ENCODE measurements around the gene PARD3.

PARD3 gene

GRCh38 chr10:34609287-34609940 lies 205.7 kb downstream of the PARD3 start:
- no peak for DNase-seq

DNA sequence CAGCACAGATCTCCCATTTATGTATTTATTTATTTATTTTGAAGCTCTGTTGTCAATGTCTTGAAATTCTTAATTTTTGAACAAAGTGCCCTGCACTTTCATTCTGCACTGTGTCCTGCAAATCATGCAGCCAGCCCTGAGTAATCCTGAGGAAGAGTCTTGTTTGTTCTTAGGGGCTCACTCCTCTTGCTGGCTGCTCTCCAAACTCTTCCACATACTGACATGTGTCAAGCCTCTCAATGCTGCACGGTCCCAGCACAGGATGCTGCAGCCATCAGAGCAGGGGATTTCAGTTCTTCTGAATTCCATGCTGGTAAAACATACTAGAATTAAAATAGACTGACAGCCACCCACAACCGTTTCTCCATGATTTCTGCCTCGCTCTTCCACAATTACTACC lies 207.2 kb downstream of the PARD3 start:
- peak; percentile 25 for DNase-seq

- DNase-seq: no peak
Measured at GRCh38 chr10:34606890-34607289, 208.2 kb downstream of the PARD3 start.

- no peak for DNase-seq
Measured at GRCh38 chr10:34602478-34602877, 212.6 kb downstream of the PARD3 start.

- no peak for DNase-seq
Measured at GRCh38 chr10:34601691-34602090, 213.4 kb downstream of the PARD3 start.

GRCh38 chr10:34599026-34599795 lies 215.9 kb downstream of the PARD3 start:
- DNase-seq: peak; percentile 57

GRCh38 chr10:34596351-34596750 lies 218.7 kb downstream of the PARD3 start:
- no peak for DNase-seq

- no peak for DNase-seq
Measured at GRCh38 chr10:34593930-34594329, 221.2 kb downstream of the PARD3 start.

DNA sequence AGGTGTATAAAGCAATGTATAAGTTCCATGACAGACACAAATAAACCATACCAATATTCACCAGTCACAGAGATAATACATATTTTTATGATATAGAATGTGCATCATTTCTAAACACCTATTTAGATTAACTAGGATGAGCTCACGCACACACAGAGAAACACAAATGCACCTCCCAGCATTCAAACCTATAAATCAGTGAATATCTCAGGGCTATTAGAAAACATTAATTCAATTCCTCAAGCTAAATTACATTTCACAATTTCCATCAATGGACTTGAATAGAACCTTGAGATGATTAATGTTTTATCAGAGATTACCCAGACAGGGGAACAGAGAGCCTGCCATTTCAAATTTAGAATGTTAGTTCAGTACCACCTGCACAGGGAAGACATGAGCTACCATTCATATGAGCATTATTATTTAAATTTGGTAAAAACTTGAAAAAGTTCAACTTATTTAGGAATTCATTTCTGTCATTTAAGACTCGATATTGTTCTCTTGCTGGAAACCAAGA lies 221.7 kb downstream of the PARD3 start:
- DNase-seq: no peak

- DNase-seq: no peak
Measured at GRCh38 chr10:34590793-34591192, 224.3 kb downstream of the PARD3 start.

- DNase-seq: no peak
Measured at GRCh38 chr10:34589275-34589674, 225.8 kb downstream of the PARD3 start.

- DNase-seq: no peak
Measured at GRCh38 chr10:34587680-34588019, 227.4 kb downstream of the PARD3 start.

DNA sequence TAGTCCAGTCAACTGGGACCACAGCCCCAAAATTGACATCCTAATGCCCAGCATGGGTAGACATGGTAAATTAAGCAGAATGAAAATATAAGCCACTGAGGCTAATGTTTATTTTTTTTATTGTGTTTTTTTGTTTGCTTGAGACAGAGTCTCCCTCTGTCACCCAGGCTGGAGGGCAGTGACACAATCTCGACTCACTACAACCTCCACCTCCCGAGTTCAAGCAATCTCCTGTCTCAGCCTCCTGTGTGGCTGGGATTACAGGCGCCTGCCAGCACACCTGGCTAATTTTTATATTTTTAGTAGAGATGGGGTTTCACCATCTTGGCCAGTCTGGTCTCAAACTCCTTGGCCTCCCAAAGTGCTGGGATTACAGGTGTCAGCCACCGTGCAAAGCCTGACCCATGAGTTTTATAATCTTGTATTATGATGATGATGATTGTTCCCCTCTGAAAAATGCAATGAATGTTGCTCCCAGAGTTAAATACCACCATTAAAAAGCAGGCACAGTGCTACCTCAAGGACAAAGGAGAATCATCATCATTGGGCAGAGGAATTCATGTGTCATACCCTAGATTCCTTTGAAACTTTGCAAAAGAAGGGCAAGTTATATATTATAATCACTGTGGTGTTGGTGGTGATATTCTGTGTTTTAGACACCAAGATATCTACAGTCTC lies 228.0 kb downstream of the PARD3 start:
- no peak for DNase-seq

DNA sequence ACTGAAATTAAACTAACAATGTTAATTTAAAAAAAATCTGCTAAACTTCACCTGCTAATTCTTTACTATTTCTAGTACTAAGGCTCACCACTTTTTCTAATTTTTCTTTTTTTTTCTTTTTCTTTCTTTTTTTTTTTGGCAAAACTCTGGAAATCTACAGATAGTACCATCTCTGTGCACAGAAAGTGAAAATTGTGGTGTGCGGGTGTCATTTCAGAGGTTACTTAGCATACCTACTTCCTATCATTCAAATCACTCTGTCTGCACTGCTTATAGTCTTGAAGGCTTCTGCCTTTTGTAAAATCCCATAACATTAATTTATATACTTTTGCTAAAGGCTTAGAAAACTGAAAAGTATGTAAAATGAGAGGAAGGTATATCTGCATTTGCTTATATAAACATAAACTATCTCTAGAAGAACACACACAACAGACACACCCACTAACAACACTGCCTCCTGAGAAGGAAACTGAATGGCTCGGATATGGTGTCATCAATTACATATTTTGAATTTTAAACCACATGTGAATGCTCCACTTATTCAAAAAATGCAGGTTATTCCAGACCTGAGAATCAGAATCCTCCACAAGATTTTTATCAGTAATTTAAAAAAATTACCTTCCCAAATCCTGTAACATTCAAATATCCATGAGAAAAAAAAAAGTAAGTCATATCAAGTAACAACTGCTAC lies 229.5 kb downstream of the PARD3 start:
- DNase-seq: no peak

DNA sequence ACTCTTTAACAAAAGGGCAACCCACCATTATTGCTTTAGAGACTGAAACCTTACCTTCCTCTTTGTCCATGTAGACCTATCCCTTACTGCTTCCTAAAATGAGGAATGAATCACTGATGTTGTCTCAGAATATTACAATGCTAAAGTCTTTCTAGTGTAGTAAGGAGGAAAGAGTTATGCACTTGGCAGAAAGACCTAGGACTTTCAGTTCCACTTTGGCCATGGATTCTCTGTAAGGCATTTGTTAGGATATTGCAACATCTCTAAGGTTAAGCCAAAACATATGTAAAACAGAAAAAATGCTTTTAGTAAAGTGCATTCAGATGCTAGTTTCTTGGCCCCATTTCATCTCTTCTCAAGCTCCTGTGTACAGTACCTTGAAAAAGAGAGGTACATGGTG lies 230.9 kb downstream of the PARD3 start:
- DNase-seq: peak; percentile 91

DNA sequence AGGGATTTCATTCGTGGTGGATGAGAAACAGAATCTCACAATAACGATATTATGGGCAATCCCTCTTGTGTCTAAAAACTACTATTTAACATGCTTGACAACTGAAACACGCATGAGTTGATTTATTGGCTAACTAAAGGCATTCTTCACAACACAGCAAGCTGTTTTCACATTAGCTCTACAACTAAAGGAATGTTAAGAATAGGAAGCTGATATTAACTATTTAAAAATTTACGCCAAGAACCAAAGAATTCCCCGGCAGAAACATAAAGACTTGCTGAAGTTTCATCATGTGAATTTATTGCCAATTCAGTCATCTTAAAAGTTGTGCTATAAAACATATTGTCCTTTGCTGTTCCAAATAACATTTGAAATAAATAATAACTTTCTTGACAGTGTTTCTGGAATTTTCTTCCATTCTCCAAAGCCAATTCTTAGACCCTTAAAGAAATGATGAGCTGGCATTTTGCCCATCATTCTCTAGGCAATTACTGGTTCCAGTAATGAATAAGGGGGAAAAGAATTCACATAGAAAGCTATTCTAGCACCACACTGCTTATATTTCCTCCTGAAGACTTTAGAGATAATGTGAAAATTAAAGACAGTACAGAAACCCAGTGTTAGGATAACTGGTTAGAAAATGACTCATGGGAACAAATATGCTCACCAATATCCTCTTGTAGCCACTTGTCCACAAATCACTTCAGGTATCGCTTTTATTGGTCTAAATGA lies 233.1 kb downstream of the PARD3 start:
- peak; percentile 93 for DNase-seq

- peak; percentile 80 for DNase-seq
Measured at GRCh38 chr10:34580643-34581042, 234.5 kb downstream of the PARD3 start.

GRCh38 chr10:34580214-34580613 lies 234.9 kb downstream of the PARD3 start:
- DNase-seq: no peak

GRCh38 chr10:34578468-34578867 lies 236.6 kb downstream of the PARD3 start:
- DNase-seq: no peak

- DNase-seq: peak; percentile 21
Measured at GRCh38 chr10:34576797-34577196, 238.3 kb downstream of the PARD3 start.

DNA sequence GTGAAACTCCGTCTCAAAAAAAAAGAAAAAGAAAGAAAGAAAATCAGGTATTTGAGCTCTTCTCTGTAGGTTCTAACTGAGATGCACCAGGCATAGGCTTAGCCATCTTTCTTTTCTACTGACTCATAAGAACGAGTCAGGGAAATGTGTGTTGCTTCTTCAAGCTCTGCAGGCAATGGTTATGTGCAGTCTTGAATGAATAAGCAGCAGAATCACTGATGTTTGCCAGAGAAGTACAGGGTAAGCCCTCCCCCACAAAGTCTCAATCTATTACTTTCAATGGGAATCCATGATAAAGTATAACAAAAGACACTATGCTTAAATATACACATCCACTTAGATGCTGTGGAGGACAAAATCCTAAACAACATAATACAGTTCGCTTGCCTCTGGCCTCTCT lies 239.2 kb downstream of the PARD3 start:
- peak; percentile 72 for DNase-seq

- no peak for DNase-seq
Measured at GRCh38 chr10:34574353-34574934, 240.7 kb downstream of the PARD3 start.

Measured in fibroblast of skin of abdomen (primary cell).